ENCODE data around the gene GHRHR. TPM values are rescaled to one million over a fixed set of nuclear protein-coding genes. Genes with fewer than 3 reads are reported as not detected.

Gene GHRHR
- total RNA-seq, 4 donors from 2014 or later: not detected

DNA sequence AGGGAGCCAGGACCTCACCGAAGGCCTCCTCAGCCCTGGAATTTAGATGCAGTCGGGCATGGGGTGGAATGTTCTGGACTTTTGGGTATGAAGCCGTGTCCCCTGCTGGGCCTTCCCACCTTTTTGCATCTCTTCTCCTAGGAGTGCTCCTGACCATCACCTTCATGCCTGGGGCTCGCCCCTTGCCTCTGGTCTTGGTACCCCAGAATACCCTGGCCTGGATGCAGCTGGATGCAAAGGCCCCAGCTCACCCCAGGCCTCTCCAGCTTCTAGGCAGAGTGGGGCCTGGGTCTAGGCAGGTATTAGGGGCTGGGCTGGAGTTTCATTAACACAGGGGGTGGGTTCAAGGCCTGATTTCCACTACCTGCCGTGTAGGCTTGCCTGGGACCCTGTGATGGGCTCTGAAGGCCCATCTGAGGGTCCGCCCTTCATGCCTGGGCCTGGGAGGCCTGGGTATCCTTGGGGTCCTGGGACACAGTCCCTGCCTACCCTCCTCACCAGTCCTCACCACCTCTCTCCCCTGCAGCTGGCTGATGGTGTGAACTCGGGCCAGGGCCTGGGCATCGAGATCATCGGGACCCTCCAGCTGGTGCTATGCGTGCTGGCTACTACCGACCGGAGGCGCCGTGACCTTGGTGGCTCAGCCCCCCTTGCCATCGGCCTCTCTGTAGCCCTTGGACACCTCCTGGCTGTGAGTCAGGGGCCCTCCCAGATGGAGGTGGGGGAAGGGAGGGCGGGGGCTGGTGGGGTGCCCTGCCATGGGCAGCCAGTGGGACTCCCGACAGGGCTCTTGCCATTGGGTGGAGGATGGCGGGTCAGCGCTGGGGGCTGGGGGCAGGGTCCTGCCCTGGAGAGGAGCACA, 42.0 kb upstream of the GHRHR start:
- no peaks in the 10 kb centered on the region for H3K9me3 ChIP-seq
- WGBS, 2 donors: 47 to 85% methylated on average over 2 to 8 of the region's 19 CpGs
- intact Hi-C loops (cut with DNase I): no loop called here
- TF ChIP-seq, protein P1, sequence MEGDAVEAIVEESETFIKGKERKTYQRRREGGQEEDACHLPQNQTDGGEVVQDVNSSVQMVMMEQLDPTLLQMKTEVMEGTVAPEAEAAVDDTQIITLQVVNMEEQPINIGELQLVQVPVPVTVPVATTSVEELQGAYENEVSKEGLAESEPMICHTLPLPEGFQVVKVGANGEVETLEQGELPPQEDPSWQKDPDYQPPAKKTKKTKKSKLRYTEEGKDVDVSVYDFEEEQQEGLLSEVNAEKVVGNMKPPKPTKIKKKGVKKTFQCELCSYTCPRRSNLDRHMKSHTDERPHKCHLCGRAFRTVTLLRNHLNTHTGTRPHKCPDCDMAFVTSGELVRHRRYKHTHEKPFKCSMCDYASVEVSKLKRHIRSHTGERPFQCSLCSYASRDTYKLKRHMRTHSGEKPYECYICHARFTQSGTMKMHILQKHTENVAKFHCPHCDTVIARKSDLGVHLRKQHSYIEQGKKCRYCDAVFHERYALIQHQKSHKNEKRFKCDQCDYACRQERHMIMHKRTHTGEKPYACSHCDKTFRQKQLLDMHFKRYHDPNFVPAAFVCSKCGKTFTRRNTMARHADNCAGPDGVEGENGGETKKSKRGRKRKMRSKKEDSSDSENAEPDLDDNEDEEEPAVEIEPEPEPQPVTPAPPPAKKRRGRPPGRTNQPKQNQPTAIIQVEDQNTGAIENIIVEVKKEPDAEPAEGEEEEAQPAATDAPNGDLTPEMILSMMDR (IDR thresholded peaks at IDR 0.05): no peak
- no peak for TF ChIP-seq POLR2A (IDR thresholded peaks at IDR 0.05)
- no peak for DNase-seq
- peak overlapping the region; percentile 30 to 82 (median 72) for H3K27ac ChIP-seq
- H3K4me1 ChIP-seq: peaks cover 7 to 50% (median 29%) of the 10 kb centered on the region in 3 donors
- H3K36me3 ChIP-seq: peaks cover 0 to 39% (median 10%) of the 10 kb centered on the region in 3 donors
- H3K4me3 ChIP-seq: no peak overlapping the region
- H3K27me3 ChIP-seq: no peaks in the 10 kb centered on the region

GRCh38 chr7:30922596-30922995, 41.2 kb upstream of the GHRHR start:
- intact Hi-C loops (cut with DNase I): no loop called here
- DNase-seq: no peak
- WGBS, 2 donors: 89 to 90% methylated on average over 3 to 4 of the region's 9 CpGs
- Histone ChIP-seq H3K36me3 (peaks cover 0 to 39% (median 10%) of the 10 kb centered on the region in 3 donors), H3K9me3 (peaks cover 0 to 5% (median 4%) of the 10 kb centered on the region in 3 donors), H3K27ac (peak overlapping the region in 3 of 4 donors; percentile 10 to 82 (median 69)), H3K4me3 (no peak overlapping the region), H3K27me3 (no peaks in the 10 kb centered on the region), H3K4me1 (peaks cover 7 to 43% (median 26%) of the 10 kb centered on the region in 3 donors)
- TF ChIP-seq POLR2A (IDR thresholded peaks at IDR 0.05): no peak
- TF ChIP-seq, protein P1 (IDR thresholded peaks at IDR 0.05): no peak

DNA sequence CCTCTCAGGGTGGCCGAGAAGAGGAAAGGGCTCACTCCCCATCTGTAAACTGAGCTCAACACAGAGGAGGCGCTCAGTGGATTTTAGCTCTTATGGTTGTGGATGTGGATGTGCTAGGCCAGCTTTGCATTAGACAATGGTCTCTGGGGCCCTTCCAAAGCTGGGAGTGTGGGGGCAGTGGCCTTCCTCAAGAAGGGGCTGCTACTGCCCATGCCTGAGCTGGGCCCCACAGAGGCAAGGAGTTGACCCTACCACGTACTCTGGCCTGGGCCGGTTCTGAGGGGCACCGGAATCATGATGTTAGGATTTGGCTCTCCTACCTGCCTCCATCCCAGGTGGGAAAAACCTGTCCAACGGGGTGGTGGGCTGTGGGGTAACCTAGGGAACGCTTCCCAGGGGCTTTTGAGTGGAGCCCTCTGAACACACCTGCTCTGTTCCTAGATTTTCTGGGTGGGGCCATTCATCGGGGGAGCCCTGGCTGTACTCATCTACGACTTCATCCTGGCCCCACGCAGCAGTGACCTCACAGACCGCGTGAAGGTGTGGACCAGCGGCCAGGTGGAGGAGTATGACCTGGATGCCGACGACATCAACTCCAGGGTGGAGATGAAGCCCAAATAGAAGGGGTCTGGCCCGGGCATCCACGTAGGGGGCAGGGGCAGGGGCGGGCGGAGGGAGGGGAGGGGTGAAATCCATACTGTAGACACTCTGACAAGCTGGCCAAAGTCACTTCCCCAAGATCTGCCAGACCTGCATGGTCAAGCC, 40.6 kb upstream of the GHRHR start:
- TF ChIP-seq, protein P1 (IDR thresholded peaks at IDR 0.05): no peak
- TF ChIP-seq POLR2A (IDR thresholded peaks at IDR 0.05): no peak
- WGBS, 2 donors: 90% methylated on average over 7 to 10 of the region's 19 CpGs
- no peak overlapping the region for H3K4me3 ChIP-seq
- H3K9me3 ChIP-seq: peaks cover 0 to 5% (median 4%) of the 10 kb centered on the region in 3 donors
- H3K27ac ChIP-seq: peak overlapping the region in 2 of 4 donors; percentile 10 to 82
- no peak for DNase-seq
- H3K36me3 ChIP-seq: peaks cover 0 to 39% (median 10%) of the 10 kb centered on the region in 3 donors
- peaks cover 7 to 38% (median 24%) of the 10 kb centered on the region in 3 donors for H3K4me1 ChIP-seq
- intact Hi-C loops (cut with DNase I): no loop called here
- no peaks in the 10 kb centered on the region for H3K27me3 ChIP-seq

- Histone ChIP-seq H3K36me3 (peaks cover 0 to 39% (median 10%) of the 10 kb centered on the region in 3 donors), H3K27me3 (no peaks in the 10 kb centered on the region), H3K9me3 (peaks cover 0 to 5% (median 4%) of the 10 kb centered on the region in 3 donors), H3K4me3 (no peak overlapping the region), H3K27ac (no peak overlapping the region), H3K4me1 (peaks cover 7 to 31% (median 20%) of the 10 kb centered on the region in 3 donors)
- WGBS, 2 donors: 72 to 75% methylated on average over 7 to 9 of the region's 13 CpGs
- intact Hi-C loops (cut with DNase I): no loop called here
- TF ChIP-seq, protein P1 (IDR thresholded peaks at IDR 0.05): no peak
- TF ChIP-seq POLR2A (IDR thresholded peaks at IDR 0.05): no peak
- no peak for DNase-seq
Observed at GRCh38 chr7:30923774-30924413, 39.9 kb upstream of the GHRHR start.

All from esophagus squamous epithelium (tissue), 5 donors.